Panc1 (cell line): ENCODE data around the gene KLF12. TPM values are rescaled to one million over a fixed set of nuclear protein-coding genes. Genes with fewer than 3 reads are reported as not detected.

ENCODE experiments used
- ATAC-seq: fragments of 200-7000 bp; cut with Tn5 transposase; 2 replicates; pipeline ENCODE4 v1.9.1; 2020; ENCODE audit warnings: mild to moderate bottlenecking, moderate library complexity
- BruUV-seq: library from RNA; stranded (reverse); fragments of 400-500 nt; replicated peaks from 2 replicates; lab custom pipeline; 2021; lab: Mats Ljungman, UMichigan
- CTCF ChIA-PET: fragments of 300-600 bp; sonication (Branson Sonifier 250); formaldehyde crosslinking; loops from one replicate; lab custom pipeline; 2022; ENCODE audit warnings: antibody characterized with exemption; lab: Charles Lee
- POLR2A ChIA-PET: fragments of 300-600 bp; sonication (Branson Sonifier 250); formaldehyde crosslinking; loops from one replicate; lab custom pipeline; 2022; ENCODE audit warnings: antibody characterized with exemption; lab: Charles Lee
- DNase-seq: peaks from one replicate; pipeline ENCODE4 v3.0.0-alpha.2; 2010; ENCODE audit warnings: low read depth, low spot score
- H3K27ac ChIP-seq: 2 replicates; pipeline ENCODE4 v1.5.1; 2011; ENCODE audit warnings: mild to moderate bottlenecking, low read length, inconsistent platforms
- H3K27me3 ChIP-seq: fragments of 200-500 bp; sonication (Bioruptor generic); 2 replicates; pipeline ENCODE4 v1.6.0; 2014; ENCODE audit warnings: low read length, inconsistent platforms; ENCODE audit not compliant: control insufficient read depth, insufficient read depth
- H3K36me3 ChIP-seq: fragments of 200-500 bp; sonication (Bioruptor generic); 2 replicates; pipeline ENCODE4 v1.5.1; 2014; ENCODE audit warnings: inconsistent platforms, mild to moderate bottlenecking, low read length, moderate library complexity; ENCODE audit not compliant: control insufficient read depth, insufficient read depth
- H3K4me1 ChIP-seq: 2 replicates; pipeline ENCODE4 v1.5.1; 2011; ENCODE audit warnings: inconsistent platforms, mild to moderate bottlenecking, low read length, moderate library complexity; ENCODE audit not compliant: control insufficient read depth, insufficient read depth
- H3K4me3 ChIP-seq, 2 experiments: 2 replicates each; pipeline ENCODE4 v1.5.1; 2011 to 2012; ENCODE audit warnings: low read depth in 2 of 2, low read length in 2 of 2, mild to moderate bottlenecking in 2 of 2, inconsistent platforms in 1 of 2, moderate library complexity in 1 of 2
- H3K9me3 ChIP-seq: fragments of 200-500 bp; sonication (Bioruptor generic); 2 replicates; pipeline ENCODE4 v1.5.1; 2014; ENCODE audit warnings: low read depth, mild to moderate bottlenecking, inconsistent platforms, low read length, moderate library complexity; ENCODE audit not compliant: control insufficient read depth, insufficient read depth
- CTCF ChIP-seq: fragments of 450-650 bp; IDR thresholded peaks from 2 replicates; pipeline ENCODE4 v1.5.1; 2017; ENCODE audit warnings: mild to moderate bottlenecking
- POLR2AphosphoS5 ChIP-seq: IDR thresholded peaks from 2 replicates; pipeline ENCODE4 v1.6.1; 2012; ENCODE audit warnings: mild to moderate bottlenecking, low read depth, low read length, moderate library complexity
- REST ChIP-seq, 2 experiments: IDR thresholded peaks; 2 replicates each; pipeline ENCODE4 v1.6.1; 2011 to 2012; ENCODE audit warnings: low read depth in 2 of 2, control low read depth in 1 of 2, low read length in 1 of 2, mild to moderate bottlenecking in 1 of 2, moderate library complexity in 1 of 2; ENCODE audit not compliant: insufficient read depth in 1 of 2
- SIN3A ChIP-seq: IDR thresholded peaks from 2 replicates; pipeline ENCODE4 v1.6.1; 2012; ENCODE audit warnings: low read depth, mild to moderate bottlenecking, low read length, moderate library complexity, borderline replicate concordance; ENCODE audit not compliant: insufficient read depth
- TCF7L2 ChIP-seq: IDR thresholded peaks from 2 replicates; pipeline ENCODE4 v1.6.1; 2011; ENCODE audit warnings: mild to moderate bottlenecking, low read depth, low read length, inconsistent platforms
- in situ Hi-C: cut with HindIII; loops from 2 replicates; pipeline ENCODE4 v1.10.0; 2016; ENCODE audit warnings: low sequenced_read_pairs, low pct_unique_long_range_greater_than_20kb
- intact Hi-C: fragments of 100-400 bp; cut with micrococcal nuclease; formaldehyde crosslinking; loops from one replicate; pipeline ENCODE4 v1.10.0; 2022; ENCODE audit not compliant: unreplicated experiment
- total RNA-seq: library from RNA; stranded (reverse); gene quantifications from one replicate; pipeline ENCODE4 v1.2.1, GENCODE V29; 2021; ENCODE audit not compliant: unreplicated experiment

Gene KLF12
- total RNA-seq, 1 experiment from 2014 or later, result 4.2 TPM

- in situ Hi-C loops (no loop called here), intact Hi-C loops (no loop called here)
- no peak for DNase-seq
- Histone ChIP-seq H3K27ac (no peak overlapping the region), H3K9me3 (no peaks in the 10 kb centered on the region), H3K27me3 (no peaks in the 10 kb centered on the region), H3K36me3 (no peaks in the 10 kb centered on the region), H3K4me3 (no peak overlapping the region), H3K4me1 (no peaks in the 10 kb centered on the region)
- ChIA-PET CTCF (no interaction called here), POLR2A (no interaction called here)
- TF ChIP-seq TCF7L2 (no peak), POLR2AphosphoS5 (no peak), CTCF (no peak), SIN3A (no peak)
- no TSS peak for BruUV-seq
- no peak for ATAC-seq
Measured at GRCh38 chr13:74111399-74111798, 22.8 kb downstream of the KLF12 start.

GRCh38 chr13:74110053-74110452, 24.2 kb downstream of the KLF12 start:
- BruUV-seq, result no TSS peak
- TF ChIP-seq REST (IDR thresholded peaks at IDR 0.05; ENCODE audit: insufficient read depth in 1 of 2, low read depth in 2 of 2, low read length in 1 of 2) (no peak), CTCF (no peak), SIN3A (no peak), POLR2AphosphoS5 (no peak), TCF7L2 (no peak)
- no peak overlapping the region for H3K4me3 ChIP-seq
- no peak overlapping the region for H3K27ac ChIP-seq
- H3K4me1 ChIP-seq, result no peaks in the 10 kb centered on the region
- ChIA-PET CTCF (no interaction called here), POLR2A (no interaction called here)
- intact Hi-C loops, result no loop called here
- H3K27me3 ChIP-seq, result no peaks in the 10 kb centered on the region
- in situ Hi-C loops, result no loop called here
- no peaks in the 10 kb centered on the region for H3K36me3 ChIP-seq
- ATAC-seq, result no peak
- H3K9me3 ChIP-seq, result no peaks in the 10 kb centered on the region
- DNase-seq, result no peak
